Measurements from ENCODE around the gene TNFSF10.
A peak's percentile ranks its signal among the peaks of the same experiment; 100 is the strongest.
"Not testable (repeated sequence)": the region's sequence is repeated elsewhere in the genome, so short reads cannot be mapped to it uniquely, and the experiment has no call there.

TNFSF10 gene
- total RNA-seq, result 24.5 to 94.1 (median 73.9) reads per million in 3 experiments

DNA sequence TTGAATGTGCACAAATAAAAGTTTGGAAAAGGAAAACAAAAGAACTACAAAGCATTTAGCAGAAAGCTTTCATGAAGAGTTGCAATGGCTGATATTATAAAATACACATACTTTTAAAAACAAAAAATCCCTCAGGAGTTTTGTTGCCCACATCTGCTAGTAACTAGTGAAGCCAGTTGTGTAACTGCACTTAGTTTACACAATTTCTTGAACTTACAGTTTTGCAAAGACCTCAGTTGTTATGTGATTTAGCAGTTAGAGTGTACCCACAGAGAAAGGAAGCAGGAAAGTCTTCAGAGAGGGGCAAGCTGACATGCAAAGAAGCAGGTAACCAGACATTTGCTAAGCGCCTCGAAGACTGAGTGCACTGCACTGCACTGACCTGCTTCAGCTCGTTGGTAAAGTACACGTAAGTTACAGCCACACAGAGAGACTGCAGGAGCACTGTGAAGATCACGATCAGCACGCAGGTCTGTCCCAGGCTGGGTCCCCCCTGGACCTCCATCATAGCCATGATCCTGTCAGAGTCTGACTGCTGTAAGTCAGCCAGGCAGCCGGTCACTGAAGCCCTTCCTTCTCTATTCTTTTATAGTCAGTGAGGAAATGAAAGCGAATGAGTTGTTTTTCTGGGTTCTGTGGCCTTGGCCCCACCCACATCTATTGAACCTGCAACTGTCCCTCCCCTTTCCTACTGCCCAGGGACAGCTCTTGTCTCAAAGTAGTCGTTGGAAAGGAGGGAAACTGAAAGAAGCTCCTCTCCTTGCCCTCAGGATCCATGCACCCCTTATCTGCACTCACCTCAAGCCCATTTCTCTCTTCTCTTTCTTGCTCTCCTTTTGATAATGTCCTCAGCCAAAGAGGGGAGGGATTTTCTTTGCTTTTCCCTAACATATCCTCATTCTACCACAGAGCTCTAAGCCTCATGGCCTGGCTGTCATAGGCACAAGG, at the start of gene TNFSF10:
TNFSF10 (minus strand) TSS at position 560 of the 948 bp plus-strand sequence; CDS start at position 514, 46 bp downstream.
- DNase-seq, result peak; percentile 65

DNA sequence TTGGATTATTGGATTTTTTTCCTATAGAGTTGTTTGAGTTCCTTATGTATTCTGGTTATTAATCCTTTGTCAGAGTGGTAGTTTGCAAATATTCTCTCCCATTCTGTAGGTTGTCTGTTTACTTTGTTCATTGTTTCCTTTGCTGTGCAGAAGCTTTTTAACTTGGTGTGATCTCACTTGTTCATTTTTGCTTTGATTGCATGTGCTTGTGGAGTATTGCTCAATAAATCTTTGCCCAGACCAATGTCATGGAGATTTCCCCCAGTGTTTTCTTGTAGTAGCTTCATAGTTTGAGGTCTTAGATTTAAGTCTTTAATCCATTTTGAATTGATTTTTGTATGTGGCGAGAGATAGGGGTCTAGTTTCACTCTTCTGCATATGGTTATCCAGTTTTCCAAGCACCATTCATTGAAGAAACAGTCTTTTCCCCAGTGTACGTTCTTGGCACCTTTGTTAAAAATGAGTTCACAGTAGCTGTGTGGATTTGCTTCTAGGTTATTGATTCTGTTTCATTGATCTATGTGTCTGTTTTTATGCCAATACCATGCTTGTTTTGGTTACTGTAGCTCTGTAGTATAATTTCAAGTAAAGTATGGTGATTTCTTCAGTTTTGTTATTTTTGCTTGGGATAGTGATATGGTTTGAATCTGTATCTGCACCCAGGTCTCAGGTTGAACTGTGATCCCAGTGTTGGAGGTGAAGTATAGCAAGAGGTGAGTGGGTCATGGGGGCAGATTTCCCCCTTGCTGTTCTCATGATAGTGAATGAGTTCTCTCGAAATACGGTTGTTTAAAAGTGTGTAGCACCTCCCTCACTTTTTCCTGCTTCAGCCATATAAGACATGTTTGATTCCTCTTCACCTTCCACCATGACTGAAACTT, 46.1 kb upstream of the TNFSF10 start:
- DNase-seq, result no peak

DNA sequence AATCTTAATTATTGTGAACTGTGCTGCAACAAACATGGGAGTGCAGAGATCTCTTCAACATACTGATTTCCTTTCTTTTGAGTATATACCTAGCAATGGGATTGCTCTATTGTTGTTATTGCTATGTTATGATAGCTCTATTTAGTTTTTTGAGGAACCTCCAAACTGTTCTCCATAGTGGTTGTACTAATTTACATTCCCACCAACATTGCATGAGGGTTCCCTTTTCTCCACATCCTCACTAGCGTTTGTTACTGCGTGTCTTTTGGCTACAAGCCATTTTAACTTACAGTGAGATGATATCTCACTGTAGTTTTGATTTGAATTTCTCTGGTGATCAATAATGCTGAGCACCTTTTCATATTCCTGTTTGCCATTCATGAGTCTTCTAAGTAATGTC, 45.5 kb upstream of the TNFSF10 start:
- no peak for DNase-seq

DNA sequence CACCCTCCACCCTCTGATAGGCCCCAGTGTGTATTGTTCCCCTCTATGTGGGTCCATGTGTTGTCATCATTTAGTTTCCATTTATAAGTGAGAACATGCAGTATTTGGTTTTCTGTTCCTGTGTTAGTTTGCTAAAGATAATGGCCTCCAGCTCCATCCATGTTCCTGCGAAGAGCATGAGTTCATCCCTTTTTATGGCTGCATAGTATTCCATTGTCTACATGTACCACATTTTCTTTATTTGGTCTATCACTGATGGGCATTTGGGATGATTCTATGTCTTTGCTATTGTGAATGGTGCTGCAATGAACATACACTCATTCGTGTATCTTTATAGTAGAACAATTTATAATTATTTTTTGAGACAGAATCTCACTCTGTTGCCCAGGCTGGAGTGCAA, 43.6 kb upstream of the TNFSF10 start:
- not testable (repeated sequence) for DNase-seq

DNA sequence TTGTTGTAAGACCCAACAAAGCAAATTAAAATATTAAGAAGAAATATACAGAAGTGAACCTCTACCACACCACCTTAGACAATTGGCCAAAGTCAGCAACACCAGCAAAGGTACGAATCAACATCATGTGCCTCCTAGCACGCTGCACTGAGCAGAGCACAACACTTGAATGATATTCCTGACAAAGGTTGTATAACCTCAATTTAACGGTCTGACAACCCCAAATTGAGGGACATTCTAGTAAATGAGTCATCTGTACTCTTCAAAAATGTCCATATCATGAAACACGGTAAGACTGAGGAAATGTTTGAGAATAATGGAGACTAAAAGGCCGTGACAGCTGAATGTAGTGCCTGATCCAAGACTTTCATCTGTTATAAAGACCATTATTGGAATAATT, 41.3 kb upstream of the TNFSF10 start:
- DNase-seq, result no peak

DNA sequence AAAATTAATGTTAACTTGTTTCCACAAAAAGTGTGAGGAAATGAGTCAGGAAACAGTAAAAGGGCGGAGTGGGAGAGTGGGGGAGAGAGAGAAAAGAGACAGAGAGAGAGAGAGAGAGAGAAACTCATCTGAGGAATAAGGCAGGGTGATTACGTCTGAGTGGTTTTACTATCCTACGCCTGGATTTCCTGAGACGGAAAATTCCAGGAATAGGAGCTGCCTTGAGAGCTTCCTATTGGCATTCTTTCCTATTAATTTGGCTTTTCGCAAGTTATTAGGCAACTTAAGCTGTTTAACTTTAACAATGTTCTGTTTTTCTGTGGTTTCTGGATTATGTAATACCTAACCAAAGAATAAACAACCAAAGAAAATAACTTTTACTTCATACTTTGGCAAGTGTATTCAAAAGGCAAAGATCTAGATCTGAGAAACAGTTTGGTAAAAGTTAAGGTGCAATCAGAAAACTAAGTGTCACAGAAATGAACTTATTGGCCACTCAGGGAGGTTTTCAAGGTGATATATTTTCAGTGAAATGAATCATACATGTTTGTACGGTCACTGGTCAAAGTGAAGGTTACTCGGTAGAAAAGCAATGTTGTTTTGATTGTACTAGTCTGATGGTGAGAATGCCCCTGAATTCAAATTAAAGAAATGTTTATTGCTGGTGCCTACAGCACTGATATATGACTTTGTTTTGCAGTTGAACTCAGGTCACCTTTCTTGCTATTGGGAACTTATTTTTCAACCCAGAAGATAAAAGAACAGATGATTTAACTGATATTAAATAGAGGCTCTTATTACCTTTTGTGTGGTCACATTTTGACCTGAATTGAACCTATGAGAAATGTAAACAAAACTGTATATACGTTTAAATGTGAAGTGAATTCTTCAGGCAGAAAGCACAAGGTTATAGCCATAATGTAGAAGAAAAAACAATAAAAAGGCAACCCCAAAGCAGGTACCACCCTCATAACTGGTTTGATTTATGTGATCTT, 39.9 kb upstream of the TNFSF10 start:
- DNase-seq, result peak; percentile 14

DNA sequence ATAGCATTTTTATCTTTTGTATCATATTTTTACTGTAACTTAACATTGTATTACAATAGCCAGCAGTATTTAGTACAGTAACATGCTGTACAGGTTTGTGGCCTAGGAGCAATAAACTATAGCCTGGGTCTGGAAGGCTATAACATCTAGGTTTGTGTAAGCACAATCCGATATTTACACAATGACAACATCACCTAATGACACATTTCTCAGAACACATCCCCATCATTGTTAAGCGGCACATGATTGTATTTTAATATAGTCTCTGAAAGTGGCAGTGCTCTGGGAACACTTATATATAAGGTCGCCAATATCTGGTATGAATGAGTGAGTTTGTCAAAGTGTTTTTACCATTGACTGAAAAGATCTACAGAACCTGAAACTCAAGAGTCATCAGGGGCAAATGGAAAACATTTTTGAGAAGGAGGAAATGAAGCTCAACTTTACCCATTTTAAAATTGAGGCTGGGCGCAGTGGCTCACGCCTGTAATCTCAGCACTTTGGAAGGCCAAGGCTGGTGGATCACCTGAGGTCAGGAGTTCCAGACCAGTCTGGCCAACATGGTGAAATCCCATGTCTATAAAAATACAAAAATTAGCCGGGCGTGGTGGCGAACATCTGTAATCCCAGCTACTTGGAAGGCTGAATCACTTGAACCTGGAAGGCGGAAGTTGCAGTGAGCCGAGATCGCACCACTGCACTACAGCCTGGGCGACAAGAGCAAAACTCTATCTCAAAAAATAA, 38.8 kb upstream of the TNFSF10 start:
- DNase-seq, result peak; percentile 5

DNA sequence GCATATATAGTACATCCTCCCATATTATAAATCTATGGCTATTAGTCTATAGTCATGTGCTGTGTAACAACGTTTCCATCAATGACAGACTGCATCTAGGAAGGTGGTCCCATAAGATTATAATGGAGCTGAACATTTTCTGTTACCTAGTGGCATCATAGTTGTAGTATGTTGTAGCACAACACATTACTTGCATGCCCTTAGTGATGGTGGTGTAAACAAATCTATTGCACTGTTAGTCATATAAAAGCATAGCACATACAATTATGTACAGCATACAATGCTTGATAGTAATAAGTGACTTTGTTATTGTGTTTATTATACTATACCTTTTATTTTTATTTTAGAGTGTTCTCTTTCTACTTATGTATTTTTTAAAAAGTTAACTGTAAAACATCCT, 37.4 kb upstream of the TNFSF10 start:
- no peak for DNase-seq

DNA sequence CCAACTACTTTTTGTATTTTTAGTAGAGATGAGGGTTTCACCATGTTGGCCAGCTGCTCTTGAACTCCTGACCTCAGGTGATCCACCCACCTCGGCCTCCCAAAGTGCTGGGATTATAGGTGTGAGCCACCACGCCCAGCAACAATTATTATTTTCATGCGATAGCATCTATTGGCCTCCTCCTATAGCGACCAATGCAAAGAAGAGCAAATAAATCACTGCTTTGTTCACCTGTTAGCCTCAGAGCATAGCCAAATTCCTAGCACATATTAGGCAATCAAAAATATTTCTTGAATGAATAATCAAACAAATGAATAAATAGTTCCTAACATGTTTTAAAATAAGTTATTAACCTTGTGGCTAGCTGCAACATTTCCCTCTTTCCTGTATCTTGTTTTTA, 36.8 kb upstream of the TNFSF10 start:
- DNase-seq, result no peak

DNA sequence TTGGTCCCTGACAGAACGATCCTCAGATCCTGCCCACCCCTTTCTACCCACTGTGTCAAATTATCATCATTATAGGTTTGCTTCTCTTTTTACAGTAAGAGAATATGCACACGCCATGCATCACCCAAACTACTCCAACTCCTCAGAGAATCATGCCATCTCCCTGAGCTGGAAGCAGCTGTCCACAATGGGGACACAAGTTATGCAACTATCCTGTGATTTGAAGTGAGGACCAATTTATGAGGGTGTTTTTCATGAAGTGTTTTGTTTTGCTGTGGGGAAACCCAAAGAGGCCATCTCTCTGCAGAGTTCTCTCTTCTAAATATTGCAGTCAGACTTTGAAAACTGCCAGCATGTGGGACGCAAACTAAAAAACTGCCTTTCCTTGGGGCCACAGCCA, 35.8 kb upstream of the TNFSF10 start:
- DNase-seq, result no peak

DNA sequence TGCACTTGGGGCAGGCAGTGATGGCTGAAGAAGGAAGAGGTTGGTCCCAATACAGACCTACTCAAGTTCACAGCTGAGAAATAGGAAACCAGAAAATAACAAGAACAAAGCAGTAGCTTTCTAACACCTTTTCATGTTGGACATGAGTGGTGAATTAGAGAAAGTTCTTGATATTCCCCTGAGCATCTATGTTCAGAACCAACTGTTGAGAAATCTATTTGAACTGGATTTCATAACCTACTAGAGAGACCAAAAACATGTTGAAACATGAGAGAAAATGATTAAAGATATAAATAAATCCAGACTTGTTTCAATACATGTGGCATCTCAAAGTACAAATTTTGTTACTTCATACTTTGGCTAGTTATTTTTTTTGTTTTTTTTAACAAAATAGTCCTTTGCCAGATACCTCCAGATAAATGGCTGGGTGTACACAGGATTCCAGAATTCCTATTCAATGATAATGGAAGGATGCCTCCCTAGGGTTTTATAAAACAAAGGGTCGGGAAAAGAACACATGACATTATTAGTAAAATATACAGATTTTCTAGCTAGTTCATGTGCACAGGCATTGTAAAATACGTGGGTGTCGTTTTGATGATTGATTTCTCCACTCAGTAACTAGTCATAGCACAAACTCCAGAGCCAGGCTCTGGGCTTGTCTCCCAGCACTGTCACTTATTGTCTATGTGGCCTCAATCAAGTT, 34.4 kb upstream of the TNFSF10 start:
- DNase-seq, result no peak

DNA sequence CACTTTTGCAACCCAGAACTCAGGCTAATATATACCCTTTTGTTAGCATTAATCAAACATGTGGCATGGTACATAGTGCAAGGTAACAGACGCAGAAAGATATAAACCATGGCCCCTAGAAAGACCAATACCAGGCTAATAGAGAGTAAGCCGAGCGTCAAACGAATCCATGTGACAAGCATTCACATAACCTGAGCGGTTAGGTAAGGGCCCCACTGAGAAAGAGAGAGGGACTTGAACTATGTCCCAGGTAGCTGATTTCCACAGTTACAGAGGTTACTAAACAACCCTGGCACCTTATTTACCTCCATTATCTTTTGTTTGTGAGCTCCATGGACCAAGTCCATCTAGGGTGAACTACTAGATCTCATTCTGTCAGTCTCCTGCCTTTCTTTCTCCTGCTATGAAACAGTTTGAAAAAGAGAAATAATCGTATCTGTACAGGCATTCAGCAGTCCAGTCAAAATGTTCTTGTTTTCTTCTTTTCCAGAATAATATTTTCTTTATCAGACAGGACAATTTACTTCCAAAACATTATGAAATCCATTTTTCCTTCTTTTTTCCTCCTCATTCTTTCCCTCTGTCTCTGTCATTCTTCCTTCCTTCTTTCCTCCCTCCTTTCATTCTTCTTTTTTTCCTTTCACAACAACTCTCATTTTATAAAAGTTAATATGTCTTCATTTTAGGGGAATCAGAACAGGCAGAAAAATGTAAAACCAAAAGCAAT, 30.5 kb upstream of the TNFSF10 start:
- DNase-seq, result no peak

DNA sequence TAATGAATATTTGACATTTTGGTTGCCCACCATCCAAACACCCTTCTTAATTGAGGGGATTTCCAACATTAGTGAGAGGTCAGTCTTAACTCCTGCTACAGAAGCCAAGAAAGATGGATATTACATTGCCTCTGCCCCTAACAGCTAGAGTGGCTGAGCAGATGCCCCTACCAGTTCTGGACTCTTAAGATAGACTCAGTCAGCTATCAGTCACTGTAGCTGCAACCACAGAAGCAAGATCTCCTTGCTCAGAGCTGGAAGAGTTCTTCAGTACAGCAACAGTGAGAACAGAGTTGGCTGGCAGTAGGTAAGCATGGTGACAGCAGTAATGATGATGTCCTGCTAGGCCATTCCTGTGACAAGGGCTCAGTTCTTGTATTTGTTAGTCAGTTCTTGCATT, 29.4 kb upstream of the TNFSF10 start:
- DNase-seq, result no peak

DNA sequence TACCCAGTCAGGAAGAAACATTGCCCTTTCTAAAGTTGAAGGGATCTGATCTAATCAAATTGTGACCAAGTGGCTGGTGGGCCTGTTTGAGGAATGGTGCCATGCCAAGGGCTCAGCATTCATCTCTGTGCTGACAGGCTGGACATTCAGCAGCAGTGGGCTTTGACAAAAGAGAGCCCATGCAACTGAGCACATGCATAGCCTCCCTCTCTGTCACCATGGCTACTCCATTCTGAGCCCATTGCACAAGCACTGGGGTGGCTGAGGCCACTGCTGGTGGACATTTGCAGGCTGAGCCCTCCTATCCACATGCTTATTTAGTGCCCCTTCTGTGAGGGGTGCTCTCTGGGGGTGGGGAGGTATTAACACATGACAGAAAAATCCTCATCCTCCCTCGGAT, 28.6 kb upstream of the TNFSF10 start:
- DNase-seq, result no peak

DNA sequence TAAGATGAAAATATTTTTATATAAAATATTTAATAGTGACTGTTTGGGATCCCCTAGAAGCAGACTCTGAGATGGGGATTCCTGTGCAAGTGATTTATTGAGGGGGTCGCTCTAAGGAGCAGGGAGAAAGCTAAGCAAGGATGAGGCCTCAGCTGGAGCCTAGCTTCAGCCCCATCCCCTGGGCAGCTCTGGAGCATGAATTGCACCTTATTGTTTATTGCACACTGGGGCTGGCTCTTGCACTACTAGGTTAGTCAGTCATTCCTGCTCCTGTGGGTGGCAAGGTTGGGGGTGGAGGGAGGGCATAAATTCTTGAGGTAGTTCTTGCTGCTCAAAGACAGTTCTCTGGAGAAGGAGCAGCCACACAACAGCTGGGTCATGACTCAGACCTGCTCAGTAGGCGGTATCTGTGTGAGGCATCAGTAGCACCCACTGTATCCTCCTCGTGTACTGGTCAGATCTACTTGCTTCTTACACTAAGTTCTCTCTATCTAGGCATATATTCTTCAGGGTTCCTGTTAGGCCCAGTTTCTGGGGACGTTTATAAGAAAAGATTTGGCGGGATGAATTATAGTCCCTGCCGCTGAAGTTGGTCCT, 27.2 kb upstream of the TNFSF10 start:
- DNase-seq, result no peak

DNA sequence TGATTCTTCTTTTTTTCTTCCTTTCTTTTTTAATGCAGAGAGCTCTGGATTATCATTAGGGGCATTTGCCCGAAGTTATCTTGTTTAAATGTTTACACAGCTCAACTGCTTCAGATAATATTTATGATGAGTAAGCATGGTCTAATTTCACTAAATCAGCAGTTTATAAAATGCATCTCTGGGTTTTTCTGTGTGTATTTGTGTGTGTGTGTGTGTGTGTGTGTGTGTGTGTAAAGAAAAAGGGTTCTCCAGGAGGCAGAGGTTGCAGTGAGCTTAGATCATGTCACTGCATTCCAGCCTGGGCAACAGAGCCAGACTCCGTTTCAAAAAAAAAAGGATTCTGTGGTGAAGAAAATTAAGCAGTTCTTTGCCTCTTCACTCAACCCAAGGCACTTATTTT, 25.9 kb upstream of the TNFSF10 start:
- DNase-seq, result no peak

DNA sequence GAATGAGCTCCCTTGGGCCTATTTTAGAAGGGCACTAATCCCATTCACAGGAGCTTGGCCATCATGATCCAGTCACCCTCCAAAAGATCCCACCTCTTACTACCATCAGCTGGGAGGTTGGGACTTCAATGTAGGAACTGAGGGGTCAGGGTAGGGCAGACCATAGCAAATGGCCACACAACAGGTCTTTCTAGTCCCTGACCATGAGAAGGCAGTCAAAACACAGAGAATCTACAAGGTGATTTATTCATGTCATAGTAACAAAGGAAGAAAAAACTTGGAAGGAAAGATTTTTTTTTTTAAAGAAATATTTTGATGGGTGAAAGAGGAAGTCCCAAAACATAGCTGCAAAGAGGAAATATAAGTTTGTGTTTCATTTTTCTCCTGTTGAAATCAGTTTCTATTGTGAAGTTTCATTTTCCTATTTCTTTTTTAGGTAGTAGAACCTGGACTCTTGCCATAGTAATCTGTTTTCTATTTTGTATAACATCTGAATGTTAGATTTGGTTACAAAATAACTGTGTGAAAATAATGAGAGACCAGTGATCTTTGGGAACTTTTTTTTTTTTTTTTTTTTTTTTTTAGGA, 23.5 kb upstream of the TNFSF10 start:
- DNase-seq, result no peak

DNA sequence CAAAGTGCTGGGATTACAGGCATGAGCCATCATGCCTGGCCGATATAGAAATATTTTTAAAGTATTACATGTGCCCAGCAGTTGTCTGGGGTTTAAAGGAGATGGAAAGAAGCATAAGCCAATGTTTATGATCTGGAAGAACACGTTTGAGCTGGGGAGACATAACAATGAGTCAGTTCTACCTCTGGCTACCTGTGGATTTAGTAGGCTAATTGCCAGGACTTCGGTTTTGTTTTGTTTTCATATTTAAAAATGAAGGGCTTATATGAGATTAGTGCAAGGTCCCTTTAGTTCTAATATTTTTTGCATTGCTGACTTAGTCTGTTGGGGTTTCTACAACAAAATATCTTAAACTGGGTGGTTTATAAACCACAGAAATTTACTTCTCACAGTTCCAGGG, 22.9 kb upstream of the TNFSF10 start:
- no peak for DNase-seq

DNA sequence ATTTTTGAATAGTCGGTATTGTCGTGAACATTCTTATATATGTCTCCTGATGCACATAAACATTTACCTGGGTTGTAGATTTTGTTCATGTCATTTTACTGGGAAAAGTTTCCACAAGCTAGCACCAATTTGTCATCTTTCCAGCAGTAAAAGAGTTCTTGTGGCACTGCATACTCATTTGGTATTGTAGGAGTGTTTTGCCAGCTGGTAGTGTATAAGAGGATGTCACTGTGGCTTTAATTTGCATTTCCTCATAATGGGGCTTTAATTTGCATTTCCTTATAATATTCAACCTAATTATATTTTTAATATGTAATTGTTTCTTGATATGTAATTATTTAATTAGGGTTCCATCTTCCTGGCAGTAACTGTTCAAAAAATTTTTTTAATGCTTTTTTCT, 21.2 kb upstream of the TNFSF10 start:
- no peak for DNase-seq
